NB4 (cell line): Measurements from ENCODE around the gene ASIC3.

Experiments
- CTCF ChIP-seq: IDR thresholded peaks from one replicate; pipeline ENCODE4 v1.5.1; 2012; ENCODE audit warnings: low read depth, low read length
- POLR2A ChIP-seq: IDR thresholded peaks from 2 replicates; pipeline ENCODE4 v1.6.1; 2011; ENCODE audit warnings: mild to moderate bottlenecking; ENCODE audit not compliant: insufficient read length; ENCODE audit errors: extremely low read depth

GRCh38 chr7:151006590-151007300, 41.6 kb upstream of the ASIC3 start:
- TF ChIP-seq POLR2A (no peak), CTCF (no peak)
